NCI-H748 treated with DMSO at 0.1 percent for 48 hours (cell line): ENCODE results near the gene PITX2.

Experiments used
- DNase-seq: peaks from one replicate; lab custom pipeline; 2025; lab: John Stamatoyannopoulos, UW

Gene PITX2

DNA sequence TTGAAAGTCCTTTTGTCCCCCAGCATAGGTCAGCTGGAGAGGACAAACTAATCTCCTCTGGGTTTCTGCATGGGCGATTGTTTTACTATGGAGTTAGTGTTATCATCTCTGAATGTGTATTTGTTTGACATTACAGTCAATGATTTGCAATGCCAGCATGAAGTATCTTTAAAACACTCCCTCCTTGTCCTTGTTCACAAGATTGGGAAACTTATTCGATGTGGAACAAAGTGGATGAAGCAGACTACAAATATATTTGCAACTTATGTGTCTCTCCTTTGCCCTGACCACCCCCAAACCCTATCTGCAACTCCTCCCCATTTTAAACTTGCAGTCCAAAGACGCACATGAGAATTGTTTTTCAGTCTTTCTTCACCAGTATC, 1.5 kb upstream of the PITX2 start:
- no peak for DNase-seq

DNA sequence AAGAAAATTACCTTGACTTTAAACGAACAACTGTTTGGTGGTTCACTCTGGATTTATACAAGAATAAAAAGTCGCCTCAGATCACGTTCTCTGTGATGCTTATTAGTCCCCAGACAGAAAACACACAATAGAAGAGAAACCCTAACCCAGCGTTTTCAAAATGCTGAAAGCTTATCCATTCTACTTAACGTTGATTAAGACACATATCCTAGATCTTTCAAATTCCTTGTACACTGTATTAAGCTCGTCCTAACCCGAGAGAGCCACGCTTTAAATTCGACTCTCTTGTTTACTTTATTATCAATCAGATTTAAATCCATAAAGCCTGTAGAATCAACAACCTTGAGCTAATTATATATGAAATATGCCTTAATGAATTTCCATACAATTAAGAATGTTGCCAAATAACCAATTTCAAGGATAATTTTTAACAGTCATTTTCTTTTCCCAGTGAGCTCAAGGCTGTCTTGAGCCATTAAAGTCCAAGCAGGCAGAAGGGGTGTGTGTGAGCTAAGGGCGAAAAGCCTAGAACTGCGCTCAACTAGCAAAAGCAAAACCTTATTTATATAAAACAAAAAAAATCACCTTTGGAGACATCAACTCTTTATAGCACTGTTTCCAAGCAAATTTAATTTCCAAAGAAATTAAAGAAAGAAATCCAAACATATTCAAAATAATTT, 981 bp upstream of the PITX2 start:
- DNase-seq, result no peak

DNA sequence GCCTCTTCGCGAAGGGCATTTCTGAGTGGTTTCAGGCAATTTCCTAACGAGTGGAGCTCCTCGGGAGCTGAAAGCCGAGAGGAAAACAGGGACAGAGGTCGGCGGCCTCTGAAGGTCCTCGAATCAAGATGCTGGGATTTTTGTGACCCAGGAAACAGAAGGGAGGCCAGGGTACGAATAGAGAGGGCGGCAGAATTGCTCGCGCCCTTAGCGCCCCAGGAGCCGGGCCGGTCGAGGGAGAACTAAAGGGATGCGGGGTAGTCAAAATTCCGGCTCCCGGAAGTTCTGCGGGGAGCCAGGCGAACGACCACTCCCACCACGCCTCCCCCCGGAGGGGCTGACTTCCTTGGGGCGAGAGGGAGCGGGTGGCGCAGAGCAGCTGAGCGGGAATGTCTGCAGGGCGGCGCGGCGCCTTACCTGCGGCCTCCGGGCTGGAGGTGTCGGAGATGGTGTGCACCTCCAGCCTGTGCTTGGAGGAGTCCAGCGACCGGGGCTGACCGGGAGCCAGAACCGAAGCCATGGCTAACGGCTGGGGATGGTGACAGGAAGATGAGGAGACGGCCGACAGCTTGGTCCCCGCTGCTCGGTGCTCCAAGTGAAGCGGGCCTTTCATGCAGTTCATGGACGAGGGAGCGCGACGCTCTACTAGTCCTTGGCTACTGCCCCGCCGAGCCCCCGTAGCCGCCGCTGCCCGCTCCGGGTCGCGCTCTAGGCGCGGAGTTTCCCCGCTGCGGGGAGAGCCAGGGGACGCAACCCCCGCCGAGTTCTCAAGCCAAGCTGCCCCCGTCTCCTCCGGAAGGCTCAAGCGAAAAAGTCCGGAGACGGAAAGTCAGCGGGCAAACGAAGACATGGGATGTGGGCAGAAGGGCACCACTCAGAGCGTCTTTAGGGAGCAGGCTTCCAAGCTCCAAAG, 782 bp downstream of the PITX2 start:
- no peak for DNase-seq

DNA sequence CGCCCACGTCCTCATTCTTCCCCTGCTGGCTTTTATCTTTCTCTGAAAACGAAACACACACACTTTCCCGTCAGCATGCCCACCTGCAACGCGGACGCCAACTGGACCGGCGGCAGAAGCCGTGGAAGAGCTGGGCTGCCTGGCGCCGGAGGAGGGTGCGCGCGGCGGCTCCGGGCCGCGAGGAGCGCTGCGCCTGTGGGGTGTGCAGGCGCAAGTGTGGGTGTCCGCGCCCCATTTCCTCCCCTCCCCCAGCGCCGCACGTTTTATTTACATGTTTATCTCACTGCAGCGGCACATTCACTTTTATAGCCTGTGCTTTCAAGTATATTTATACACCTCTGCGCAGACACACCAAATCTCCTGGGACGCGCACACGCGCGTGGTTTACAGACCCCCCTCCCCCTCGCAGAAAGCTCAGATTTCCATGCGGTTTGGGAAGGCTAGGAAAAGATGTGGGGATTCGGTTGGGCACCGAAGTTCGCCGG, 1.5 kb downstream of the PITX2 start:
- DNase-seq, result no peak

DNA sequence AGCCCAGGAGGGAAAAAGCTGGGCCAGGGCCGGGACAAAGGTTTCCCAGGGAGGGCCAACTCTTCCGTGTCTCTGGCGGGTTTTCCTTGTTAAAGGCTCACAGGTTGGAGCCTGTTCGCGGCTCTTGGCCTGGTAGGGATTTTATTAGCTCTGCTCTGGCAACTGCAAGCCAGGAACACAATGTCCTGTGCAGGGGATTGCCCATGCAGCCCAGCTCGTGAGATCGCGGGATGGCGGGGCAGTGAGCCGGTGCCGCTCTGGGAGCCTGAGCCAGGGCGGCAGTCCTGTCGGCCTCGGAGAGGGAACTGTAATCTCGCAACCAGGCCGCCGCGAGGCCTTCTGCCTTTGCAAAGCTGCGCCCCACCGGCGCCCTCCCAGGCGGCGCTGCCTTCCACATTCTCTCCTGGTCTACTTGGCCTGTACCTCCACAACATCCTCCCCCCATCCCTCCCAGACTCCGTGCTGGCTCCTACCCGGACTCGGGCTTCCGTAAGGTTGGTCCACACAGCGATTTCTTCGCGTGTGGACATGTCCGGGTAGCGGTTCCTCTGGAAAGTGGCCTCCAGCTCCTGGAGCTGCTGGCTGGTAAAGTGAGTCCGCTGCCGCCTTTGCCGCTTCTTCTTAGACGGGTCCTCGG, 2.1 kb downstream of the PITX2 start:
- DNase-seq, result no peak

DNA sequence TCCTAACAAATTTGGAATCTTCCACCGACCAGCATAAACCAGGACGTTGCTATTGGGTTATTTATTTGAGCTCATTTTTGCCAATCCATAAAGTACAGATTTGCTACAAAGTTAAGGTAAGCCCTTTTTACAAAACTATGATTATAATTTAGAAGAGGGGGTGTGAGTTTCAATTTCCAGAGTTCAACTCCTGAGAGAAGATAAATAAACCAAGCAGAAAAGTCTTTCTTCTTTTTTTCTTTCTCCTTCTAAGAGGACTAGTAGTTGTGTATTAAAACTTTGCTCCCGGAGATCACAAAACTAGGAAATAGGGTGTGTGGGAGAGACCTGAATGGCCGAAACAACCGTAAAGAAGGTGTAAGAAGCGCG, 2.6 kb downstream of the PITX2 start:
- no peak for DNase-seq

DNA sequence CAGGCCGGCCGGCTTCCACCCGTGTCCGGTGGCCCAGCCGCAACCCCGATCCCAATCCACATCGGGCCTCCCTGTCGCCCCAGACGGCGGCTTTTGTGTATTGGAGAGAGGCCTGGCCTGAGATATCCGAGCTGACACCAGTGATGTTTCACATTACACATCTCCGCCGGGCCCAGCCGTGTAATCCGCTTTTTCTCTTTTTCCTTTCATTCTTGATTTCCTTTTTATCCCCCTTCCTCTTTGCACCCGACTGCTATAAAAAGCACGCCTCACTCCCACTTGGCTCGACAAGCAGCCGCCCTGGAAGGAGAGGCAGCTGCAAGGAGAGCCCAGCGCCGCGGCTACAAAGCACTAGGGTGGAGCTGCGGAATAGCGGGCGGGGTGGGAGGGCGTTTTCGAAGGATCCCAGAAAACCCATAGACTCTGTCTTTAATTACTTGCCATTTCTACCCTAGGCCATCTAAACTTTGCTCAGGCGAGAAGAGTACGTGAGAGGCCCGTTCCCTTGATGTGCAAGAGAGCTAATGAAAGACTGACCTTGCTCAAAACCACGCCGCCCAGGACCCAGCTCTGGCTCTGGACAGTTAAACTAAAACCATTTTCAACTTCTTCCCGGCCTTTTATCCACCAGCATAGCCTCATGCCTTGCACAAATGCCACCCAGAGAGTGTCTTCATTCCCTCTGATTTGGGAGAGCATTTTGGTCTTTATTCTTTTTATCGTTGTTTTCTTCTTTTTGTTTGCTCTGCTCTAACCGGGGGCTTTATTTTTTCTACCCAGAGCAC, 3.2 kb downstream of the PITX2 start:
- DNase-seq, result no peak

DNA sequence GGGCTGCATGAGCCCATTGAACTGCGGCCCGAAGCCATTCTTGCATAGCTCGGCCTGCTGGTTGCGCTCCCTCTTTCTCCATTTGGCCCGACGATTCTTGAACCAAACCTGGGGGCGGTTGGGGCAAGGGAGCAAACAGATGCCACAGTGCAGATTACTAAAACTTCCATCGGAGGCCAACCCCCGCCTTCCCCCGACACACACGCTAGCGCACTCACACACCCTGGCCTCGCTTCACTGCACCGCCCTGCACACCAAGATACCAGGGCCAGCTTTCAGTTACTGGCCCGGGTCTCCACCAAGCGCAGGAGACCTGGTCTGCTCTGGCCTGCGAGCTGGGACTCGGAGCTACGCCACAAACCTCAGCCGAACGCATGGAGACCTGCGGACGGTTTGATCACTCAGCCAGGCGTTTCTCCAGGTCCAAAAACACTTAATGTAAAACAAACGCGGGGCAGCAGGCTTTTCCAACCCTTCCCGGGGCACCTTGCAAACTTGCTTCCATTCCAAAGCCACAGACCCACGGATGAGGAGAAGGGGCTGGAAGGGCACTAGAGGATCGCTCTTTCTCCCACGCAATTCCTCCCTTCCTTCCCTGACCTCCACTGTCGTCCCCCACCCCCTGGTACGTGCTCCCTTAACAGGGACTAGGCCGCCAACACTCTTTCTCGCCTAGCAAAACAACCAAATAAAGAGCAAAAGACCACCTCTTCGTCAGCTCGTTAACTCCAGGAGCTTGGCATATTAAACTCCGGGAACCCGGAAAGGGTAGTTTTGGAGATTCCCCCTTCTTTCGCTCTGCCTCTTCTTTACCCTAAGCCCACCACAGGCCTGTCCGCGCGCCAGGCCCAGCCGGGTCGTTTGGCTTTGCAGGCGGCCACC, 4.1 kb downstream of the PITX2 start:
- no peak for DNase-seq

DNA sequence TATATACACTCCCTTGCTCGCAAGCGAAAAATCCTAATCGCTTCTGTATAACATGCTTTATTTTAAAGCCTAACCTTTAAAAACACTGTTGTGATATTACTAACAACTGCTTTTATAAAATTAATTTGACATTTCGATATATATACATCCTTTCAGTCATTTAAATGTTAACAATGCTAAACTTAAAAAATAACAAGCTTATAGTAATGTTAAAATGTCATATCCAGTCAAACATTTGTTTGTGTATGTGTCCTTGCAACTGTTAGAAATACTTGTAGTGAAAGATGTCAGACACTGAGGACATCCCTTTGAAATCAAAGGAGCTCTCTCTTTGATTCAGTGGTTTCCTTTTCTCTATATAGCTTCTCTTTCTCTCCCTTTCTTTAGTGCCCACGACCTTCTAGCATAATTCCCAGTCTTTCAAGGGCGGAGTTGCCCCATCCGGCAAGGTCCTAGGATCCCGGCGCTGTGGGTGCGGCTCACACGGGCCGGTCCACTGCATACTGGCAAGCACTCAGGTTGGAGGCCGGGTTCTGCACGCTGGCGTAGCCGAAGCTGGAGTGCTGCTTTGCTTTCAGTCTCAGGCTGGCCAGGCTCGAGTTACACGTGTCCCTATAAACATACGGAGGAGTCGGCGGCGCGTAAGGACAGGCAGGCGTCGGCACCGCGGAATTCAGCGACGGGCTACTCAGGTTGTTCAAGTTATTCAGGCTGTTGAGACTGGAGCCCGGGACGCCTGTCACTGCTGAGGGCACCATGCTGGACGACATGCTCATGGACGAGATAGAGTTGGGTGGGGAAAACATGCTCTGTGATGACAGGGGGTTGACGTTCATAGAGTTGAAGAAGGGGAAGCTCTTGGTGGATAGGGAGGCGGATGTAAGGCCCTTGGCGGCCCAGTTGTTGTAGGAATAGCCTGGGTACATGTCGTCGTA, 5.0 kb downstream of the PITX2 start:
- no peak for DNase-seq

DNA sequence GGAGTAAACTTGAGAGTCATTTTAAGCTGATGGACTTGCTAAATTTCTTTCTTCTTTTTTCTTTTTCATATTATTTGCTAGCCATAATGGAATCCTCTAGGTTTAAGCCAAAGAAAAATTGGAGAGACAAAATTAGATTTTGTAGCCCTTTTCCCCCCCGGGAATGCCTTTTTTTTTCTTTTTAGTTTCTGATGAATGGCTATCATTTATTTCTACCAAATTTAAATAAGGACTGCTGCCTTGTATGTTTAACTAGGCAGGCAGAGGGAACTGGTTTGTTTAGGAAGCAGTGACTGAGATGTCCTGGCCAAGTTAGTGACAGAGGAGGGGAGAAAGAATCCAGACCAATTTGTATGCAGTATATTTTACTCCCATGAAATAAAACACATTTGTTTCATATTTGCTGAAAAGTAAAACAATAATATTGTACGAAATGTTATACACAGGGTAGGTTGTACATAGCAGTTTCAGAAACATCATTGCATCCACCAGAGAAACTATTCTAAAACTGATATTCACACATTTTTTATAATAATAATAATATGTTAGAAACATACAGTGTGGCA, 5.7 kb downstream of the PITX2 start:
- no peak for DNase-seq

DNA sequence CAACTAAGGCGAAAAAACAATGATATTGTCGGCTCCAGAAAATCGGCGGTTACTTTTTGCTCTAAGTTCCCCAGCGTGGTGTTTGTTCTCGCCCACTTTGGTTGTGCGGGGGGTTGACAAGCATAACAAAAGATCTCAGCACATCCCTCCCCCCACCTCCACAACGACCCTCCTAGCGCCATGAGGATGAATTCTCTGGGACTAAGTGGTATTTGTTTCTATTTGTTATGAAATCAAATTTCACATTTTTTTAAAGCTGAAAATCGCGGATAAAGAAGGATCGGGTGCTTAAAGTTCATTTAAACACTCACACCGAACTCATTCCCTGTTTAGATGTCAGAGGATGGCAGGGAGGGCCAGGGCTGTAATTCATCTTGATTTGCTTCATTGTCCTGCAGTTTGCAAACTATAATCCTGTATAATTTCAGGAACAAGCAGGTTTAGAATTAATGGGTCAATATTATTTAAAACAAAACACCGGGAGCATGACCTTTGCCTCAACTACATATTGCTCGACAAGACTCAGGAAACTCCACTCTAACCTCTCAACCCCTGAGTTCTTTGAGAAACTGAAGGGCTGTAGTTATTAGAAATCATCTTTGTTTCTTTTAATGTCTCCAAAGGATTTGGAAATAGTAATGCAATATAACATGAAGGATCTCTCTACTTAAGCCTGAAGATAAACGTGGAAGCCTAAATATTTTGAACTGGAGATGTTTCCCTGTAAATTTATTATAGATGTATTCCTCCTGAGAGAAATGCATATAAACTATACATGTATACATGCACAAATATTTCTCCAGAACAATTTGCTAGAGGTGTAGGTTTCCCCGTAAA, 6.4 kb downstream of the PITX2 start:
- DNase-seq, result no peak

DNA sequence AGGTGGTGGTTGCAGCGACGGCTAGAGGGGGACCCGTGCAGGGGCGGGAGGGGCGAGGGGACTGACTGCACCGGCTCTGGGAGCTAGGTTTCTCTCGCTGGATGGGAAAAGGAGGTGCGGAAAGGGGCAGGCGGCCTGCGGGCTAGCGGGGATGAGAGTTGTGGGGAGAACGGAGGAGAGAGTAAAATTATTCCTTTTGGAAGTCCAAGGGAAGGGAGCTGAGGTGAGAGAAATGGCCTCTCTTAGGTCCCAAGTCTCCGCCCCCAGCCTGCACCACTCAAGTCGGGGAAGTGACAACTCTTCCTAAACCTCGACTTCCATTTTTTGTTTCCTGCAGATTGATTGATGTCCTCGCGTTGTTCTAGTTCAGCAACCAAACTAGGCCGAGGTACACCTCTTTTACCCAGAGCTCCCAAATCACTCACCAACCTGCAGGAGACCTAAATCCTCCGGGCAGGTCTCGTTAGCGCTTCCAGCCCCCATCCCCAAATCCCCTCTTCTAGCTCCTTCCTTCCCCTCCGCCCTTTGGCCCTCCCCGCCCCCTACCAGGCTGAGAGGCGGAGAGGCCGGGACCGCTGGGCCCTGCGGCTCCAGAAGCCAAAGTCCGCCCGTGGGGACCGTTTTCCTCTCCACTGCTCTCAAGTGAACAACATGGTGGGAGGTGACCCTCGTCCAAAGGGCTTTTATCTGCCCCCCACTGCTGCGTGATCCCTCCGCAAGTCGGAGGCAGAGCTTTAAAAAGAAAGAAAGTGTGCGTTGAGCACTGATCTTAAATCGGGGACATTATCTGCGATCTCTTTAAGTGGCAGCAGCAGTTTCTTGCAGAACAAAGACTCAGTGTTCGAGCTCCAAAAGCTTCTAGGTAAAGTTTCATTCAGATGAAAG, 7.3 kb downstream of the PITX2 start:
- DNase-seq, result no peak

DNA sequence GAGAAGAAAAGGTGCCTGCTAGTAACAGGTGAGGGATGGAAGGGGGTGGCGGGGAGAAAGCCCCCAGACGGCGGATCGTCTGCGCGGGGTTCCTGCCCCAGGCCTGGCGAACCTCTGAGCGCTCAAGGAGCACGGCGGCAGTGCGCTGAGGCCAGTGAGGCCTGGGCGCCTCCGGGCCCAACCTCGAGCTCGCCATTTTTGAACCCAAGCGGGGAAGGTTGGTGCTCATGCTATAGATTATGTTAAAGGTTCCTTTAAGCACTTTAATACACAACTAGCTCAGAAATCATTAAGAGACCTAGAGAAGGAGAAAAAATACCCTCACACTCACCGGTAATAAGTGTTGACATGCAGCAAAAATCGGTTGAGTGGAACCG, 7.9 kb downstream of the PITX2 start:
- DNase-seq, result no peak

DNA sequence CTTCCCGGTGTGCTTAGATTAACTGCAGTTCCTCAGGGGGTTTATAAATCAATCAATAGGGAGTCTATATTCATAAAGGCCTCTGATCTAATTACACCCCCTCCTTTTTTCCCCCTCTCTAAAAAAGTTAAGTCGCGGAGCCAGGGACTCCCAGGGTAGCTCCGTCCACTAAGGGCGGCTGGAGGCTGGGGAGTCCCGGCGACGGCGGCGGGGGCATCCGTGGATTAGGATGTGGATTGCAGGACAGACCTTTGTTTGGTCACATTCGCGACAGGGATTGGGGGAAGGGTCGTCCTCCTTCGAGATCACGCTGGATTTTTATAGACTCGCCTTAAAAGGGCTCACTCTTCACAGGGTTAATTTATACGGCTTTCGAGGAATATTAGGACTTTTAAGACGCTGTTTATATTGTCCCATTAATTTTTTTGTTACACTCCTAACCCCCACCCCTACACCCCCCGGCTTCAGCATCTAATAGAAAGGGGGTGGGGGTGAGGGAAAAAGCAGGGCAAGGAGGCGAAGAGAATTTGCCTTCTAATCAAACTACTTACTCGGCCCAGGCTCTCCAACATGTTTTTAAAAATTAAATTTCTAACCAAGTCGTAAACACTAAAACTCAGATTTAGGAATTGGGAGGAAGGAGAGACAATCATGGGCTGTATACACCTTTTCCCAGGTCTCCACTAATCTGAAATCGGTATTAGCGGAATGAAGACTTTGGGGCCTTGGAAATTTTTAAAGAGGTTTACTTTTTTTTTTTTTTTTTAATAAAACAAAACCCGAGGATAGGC, 8.5 kb downstream of the PITX2 start:
- DNase-seq, result no peak

DNA sequence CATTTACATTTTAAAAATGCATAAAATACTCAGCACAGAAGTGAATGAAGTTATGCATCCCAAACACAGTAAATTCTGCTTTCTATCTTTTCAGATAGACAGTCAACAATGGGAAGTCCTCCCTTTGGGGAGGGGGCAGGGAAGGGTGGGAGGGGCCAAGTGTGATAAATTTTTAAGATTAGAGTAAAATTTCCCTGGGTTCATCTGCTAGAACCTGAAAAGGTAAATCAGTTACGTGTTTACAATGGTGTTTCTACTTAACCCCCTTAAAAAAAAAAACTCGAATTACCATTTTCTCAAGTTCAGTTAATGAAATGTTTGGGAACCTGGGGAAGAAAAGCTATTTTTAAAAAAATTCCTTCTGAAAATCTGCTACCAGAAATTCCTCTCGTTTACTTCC, 9.1 kb downstream of the PITX2 start:
- no peak for DNase-seq

DNA sequence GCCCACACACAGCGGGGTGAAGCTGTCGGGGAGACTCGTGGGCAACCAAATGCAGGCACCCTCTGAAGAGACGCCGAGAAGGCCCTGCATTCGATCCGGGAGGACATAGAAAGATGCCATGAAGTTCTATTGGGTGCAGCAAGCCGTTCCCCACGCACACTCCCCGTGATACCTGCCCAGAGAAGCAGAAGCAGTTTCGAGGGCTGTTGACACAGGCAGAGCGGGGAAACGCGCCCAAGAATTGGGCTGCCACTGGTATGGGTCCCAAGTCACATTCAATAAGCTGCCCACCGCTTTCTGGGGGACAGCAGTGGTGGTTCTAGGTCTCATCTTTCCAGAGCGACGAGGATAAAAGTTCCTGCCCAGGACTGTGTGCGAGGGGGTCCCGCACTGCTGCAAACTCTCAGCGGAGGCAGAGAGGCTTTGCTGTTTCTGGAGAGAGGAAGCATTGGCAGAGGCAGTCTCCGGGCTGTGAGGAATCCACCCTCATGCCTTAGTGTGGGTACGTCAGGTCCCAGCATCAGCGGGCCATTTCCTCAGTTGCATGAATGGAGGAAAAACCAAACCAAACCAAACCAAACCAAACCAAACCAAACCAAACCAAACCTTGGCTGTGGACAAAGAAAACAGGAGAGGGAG, 10.1 kb downstream of the PITX2 start:
- DNase-seq, result no peak
